RWPE1 (cell line): ENCODE results near the gene RBM33.

ENCODE experiments used
- CTCF ChIA-PET: fragments of 350-600 bp; sonication (Branson Sonifier 250); formaldehyde crosslinking; extraction: SDS; loops from one replicate; lab custom pipeline; 2021; lab: Yijun Ruan, JAX
- POLR2A ChIA-PET: fragments of 400-600 bp; formaldehyde crosslinking; extraction: SDS; loops from one replicate; lab custom pipeline; 2020; ENCODE audit warnings: antibody characterized with exemption; ENCODE audit not compliant: low non-redundant PET; lab: Yijun Ruan, JAX
- DNase-seq: peaks from one replicate; pipeline ENCODE4 v3.0.0; 2012; ENCODE audit warnings: low spot score
- H3K27ac ChIP-seq: fragments of 450-650 bp; 2 replicates; pipeline ENCODE4 v1.5.1; 2017
- TF ChIP-seq, protein P1 (sequence below): fragments of 450-650 bp; conservative IDR thresholded peaks from 2 replicates; pipeline ENCODE4 v1.5.1; 2017; ENCODE audit warnings: low read depth, mild to moderate bottlenecking

The RBM33 gene

DNA sequence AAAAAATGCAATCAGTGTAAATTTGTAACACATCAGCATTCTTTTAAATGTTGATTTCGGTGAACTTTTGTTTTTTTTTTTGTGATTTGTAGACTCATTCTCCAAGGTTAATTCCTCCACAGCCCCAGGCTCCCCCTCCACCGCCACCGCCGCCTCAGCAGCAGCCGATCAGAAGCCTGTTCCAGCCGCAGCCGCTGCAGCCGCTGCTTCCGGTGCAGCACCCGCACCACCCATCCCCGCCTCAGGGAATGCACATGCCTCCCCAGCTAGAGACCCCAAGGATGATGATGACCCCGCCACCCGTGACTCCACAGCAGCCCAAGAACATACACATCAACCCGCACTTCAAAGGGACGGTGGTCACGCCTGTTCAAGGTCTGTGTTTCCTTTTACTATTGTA is 66.6 kb downstream of the RBM33 start:
- TF ChIP-seq, protein P1, sequence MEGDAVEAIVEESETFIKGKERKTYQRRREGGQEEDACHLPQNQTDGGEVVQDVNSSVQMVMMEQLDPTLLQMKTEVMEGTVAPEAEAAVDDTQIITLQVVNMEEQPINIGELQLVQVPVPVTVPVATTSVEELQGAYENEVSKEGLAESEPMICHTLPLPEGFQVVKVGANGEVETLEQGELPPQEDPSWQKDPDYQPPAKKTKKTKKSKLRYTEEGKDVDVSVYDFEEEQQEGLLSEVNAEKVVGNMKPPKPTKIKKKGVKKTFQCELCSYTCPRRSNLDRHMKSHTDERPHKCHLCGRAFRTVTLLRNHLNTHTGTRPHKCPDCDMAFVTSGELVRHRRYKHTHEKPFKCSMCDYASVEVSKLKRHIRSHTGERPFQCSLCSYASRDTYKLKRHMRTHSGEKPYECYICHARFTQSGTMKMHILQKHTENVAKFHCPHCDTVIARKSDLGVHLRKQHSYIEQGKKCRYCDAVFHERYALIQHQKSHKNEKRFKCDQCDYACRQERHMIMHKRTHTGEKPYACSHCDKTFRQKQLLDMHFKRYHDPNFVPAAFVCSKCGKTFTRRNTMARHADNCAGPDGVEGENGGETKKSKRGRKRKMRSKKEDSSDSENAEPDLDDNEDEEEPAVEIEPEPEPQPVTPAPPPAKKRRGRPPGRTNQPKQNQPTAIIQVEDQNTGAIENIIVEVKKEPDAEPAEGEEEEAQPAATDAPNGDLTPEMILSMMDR: no peak
- POLR2A ChIA-PET: no interaction called here
- CTCF ChIA-PET: interaction anchor here (0.7 kb wide), 2 partner anchors 41 to 967 kb away, joined by 3 to 4 read pairs; no protein-coding TSS in a partner anchor
- no peak overlapping the region for H3K27ac ChIP-seq
- no peak for DNase-seq

DNA sequence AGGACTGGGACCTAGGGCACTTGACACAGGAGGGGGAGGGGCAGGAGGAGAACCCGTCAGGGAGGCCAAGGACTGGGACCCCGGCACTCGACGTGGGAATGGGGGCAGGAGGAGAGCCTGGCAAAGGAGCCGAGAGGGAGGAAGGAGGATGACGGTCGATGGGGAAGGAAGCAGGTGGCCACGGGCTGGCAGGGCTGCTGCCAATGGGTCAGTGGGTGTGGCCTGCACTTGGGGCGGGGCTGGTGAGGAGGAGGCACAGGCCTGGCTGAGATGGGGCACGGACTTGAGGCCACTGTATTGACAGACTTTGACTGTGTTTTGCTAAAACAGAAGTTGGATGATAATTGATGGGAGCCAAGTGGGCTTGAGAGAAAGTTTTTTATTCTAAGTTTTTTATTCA is 68.9 kb downstream of the RBM33 start:
- DNase-seq: no peak
- TF ChIP-seq, protein P1: no peak
- H3K27ac ChIP-seq: no peak overlapping the region
- POLR2A ChIA-PET: no interaction called here
- CTCF ChIA-PET: no interaction called here

DNA sequence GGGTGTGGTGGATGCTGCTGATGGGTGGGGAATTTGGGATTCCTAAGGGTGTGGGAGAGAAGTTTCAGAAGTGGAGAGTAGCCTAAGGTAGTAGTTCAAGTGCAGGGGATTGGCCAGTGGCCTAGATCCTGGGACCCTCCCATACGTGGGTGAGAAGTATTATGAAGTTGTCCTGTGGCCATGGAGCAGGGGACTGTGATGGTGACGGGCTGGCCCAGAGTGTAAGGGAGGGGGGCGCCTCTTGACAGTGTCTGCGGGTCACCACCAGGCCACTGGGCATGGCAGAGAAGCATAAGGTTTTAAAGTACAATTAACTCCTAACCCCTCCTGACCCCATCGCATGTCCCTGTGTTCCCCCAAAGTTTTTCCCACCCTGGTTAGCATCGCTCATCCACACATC is 70.2 kb downstream of the RBM33 start:
- POLR2A ChIA-PET: no interaction called here
- peak overlapping the region; percentile 14 for H3K27ac ChIP-seq
- DNase-seq: no peak
- CTCF ChIA-PET: interaction anchor here (0.6 kb wide), 1 partner anchor 182 kb away, joined by 4 read pairs; no protein-coding TSS in a partner anchor
- TF ChIP-seq, protein P1: no peak

DNA sequence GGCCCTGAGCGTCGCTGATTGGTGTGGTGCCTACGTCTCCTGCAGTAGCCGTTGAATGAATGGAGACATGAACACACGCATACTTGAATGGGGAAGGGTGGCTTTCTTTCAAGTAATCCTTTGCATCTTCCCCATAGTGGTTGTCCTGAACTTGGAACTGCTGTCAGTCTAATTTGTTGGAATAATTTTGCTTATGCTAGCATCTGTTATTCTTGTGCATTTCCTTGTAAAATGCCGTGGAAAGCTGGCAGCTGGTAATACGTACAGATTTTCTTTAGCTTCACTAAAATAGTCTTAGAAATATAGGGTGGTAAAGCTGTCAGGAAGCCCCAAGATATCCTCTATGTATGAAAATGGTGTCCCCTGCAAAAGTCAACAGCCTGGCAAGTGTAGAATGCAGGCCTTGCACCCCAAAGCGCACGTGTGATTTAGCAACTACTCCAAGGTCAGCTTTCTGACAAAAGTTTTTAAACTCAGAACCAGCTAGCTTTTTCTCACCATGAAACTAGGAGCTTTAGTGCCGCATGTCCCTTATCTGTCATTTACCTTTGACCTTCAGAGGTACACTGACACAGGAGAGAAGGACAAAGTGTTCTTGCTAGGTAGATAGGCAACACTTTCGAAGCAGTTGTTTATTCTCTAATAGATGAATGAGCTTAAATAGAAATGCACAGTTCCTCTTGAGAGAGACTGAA is 70.8 kb downstream of the RBM33 start:
- no peak for DNase-seq
- CTCF ChIA-PET: interaction anchor here (0.6 kb wide), 1 partner anchor 183 kb away, joined by 4 read pairs; no protein-coding TSS in a partner anchor
- H3K27ac ChIP-seq: no peak overlapping the region
- POLR2A ChIA-PET: no interaction called here
- TF ChIP-seq, protein P1: no peak

DNA sequence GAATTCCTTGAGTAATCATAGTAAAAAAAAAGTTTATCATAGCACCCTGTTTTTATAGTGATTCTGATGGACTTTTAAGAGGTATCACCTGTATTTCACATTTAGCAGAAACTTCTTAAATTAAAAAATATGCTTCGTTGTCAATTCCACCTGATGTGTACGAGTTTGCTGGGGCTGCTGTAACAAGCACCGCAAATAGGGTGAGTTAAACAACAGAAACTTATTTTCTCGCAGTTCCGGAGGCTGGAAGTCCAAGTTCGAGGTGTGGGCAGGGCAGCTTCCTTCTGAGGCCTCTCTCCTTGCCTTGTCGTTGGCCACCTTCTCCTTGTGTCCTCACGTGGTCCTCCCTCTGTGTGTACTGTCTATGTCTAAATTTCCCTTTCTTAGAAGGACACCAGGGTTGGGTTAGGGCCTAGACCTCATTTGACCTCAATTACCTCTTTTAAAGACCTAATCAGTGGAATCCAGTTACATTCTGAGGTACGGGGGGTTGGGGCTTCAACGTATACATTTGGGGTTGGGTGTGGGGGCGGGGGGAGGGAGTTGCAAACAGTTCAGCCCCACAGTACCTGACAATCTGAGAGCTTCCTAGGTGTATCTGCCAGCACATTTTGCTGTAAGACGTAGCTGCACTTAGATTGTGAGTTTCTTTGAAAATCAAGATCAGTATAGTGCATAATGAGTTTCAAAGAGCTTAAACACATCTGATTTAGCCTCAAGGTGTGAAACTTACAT is 72.7 kb downstream of the RBM33 start:
- H3K27ac ChIP-seq: no peak overlapping the region
- CTCF ChIA-PET: no interaction called here

DNA sequence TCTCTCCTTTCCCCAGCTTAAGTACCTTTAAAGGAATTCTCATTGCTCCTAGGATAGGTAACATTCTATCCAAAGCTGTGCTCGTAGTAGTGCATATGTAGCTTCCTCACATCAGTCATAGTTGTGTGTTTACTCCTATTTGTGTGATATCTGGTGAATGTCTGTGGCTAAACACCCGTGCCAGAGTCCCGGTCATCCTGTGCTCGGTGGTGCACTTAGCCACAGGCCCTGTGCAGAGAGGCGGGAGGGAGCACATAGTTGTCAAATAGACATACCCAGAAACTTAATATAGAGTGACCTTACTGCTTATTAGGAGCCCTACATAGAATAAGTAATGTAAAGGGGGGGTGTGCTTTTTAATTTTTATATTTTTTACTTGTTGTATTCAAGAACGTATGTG is 76.6 kb downstream of the RBM33 start:
- H3K27ac ChIP-seq: no peak overlapping the region
- CTCF ChIA-PET: no interaction called here
- DNase-seq: no peak
- TF ChIP-seq, protein P1: no peak
- POLR2A ChIA-PET: no interaction called here

More for the DNA sequence above, 72.7 kb downstream of the RBM33 start:
- POLR2A ChIA-PET: no interaction called here
- TF ChIP-seq, protein P1: no peak
- no peak for DNase-seq
